RWPE2 (cell line): Measurements from ENCODE around the gene EEF1A2.

Source experiments
- ATAC-seq: fragments of 200-7000 bp; cut with Tn5 transposase; 3 replicates; pipeline ENCODE4 v1.9.1; 2021; ENCODE audit warnings: low read depth
- DNase-seq: peaks from one replicate; pipeline ENCODE4 v3.0.0-alpha.2; 2020; ENCODE audit warnings: low spot score
- H3K27ac ChIP-seq: fragments of 450-650 bp; 2 replicates; pipeline ENCODE4 v1.5.1; 2017; ENCODE audit warnings: mild to moderate bottlenecking; ENCODE audit not compliant: poor library complexity, severe bottlenecking
- H3K27me3 ChIP-seq: fragments of 250-450 bp; sonication (Bioruptor Pico); 2 replicates; pipeline ENCODE4 v1.5.1; 2021; ENCODE audit warnings: mild to moderate bottlenecking, moderate library complexity; ENCODE audit not compliant: insufficient read depth, poor library complexity, severe bottlenecking
- H3K36me3 ChIP-seq: fragments of 250-450 bp; sonication (Bioruptor Pico); 2 replicates; pipeline ENCODE4 v1.5.1; 2020; ENCODE audit warnings: low read depth, mild to moderate bottlenecking, moderate library complexity
- H3K4me1 ChIP-seq: fragments of 250-450 bp; sonication (Bioruptor Pico); 2 replicates; pipeline ENCODE4 v1.5.1; 2021; ENCODE audit warnings: mild to moderate bottlenecking, moderate library complexity; ENCODE audit not compliant: insufficient read depth, poor library complexity, severe bottlenecking
- H3K4me3 ChIP-seq: fragments of 250-450 bp; sonication (Bioruptor Pico); 2 replicates; pipeline ENCODE4 v1.5.1; 2021; ENCODE audit warnings: mild to moderate bottlenecking, moderate library complexity; ENCODE audit not compliant: severe bottlenecking
- H3K9me3 ChIP-seq: fragments of 250-450 bp; sonication (Bioruptor Pico); 2 replicates; pipeline ENCODE4 v1.5.1; 2021; ENCODE audit warnings: mild to moderate bottlenecking, moderate library complexity; ENCODE audit not compliant: severe bottlenecking
- TF ChIP-seq, protein P1 (sequence below): fragments of 450-650 bp; IDR thresholded peaks from one replicate; pipeline ENCODE4 v1.5.1; 2017; ENCODE audit warnings: mild to moderate bottlenecking, moderate library complexity; ENCODE audit not compliant: poor library complexity, severe bottlenecking

EEF1A2 gene

DNA sequence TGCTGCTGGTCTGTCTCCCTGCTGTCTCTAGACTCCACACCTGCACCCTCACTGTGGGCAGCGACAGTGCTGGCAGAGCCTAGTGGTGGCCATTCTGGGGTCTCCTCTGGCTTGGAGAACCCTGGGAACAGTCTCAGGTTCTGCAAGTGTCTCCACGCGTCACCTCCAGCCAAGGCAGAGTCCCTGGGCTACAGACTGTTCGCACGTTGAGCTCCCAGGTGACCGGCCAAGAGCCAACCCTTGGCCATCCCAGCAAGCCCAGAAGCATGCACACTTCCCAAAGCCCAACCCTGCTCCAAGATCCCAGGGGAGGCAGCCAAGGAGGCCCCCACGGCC lies 4.8 kb downstream of the EEF1A2 start:
- H3K4me1 ChIP-seq = no peaks in the 10 kb centered on the region
- no peak; the same call in 2 of the 3 replicates for ATAC-seq
- no peak overlapping the region for H3K4me3 ChIP-seq
- H3K27ac ChIP-seq = no peak overlapping the region
- TF ChIP-seq, protein P1, sequence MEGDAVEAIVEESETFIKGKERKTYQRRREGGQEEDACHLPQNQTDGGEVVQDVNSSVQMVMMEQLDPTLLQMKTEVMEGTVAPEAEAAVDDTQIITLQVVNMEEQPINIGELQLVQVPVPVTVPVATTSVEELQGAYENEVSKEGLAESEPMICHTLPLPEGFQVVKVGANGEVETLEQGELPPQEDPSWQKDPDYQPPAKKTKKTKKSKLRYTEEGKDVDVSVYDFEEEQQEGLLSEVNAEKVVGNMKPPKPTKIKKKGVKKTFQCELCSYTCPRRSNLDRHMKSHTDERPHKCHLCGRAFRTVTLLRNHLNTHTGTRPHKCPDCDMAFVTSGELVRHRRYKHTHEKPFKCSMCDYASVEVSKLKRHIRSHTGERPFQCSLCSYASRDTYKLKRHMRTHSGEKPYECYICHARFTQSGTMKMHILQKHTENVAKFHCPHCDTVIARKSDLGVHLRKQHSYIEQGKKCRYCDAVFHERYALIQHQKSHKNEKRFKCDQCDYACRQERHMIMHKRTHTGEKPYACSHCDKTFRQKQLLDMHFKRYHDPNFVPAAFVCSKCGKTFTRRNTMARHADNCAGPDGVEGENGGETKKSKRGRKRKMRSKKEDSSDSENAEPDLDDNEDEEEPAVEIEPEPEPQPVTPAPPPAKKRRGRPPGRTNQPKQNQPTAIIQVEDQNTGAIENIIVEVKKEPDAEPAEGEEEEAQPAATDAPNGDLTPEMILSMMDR = no peak
- DNase-seq = no peak
- H3K27me3 ChIP-seq = peaks cover 26% of the 10 kb centered on the region
- H3K9me3 ChIP-seq = no peaks in the 10 kb centered on the region
- no peaks in the 10 kb centered on the region for H3K36me3 ChIP-seq

DNA sequence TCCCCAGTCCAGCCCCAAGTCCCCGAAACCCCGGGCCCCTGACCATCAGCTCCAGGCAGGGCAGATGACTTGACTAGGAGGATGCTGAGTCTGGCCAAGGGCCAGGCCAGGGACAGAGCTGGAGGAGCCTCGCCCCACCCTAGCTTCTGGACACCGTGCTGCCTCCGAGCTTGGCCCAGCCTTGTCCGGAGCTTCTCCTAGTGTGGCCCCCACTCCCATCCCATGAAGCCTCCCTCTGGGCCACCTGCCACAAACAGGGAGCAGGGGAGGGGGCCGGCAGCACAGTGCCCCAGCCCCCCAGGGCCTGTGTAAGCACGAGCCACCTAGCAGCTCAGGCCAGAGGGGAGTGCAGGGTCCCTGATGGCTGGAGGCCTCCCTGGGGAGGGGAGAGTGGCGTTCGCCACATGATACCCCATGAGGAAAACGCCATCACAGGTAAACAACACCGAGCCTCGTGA lies 5.3 kb downstream of the EEF1A2 start:
- TF ChIP-seq, protein P1 = no peak
- DNase-seq = no peak
- peaks cover 31% of the 10 kb centered on the region for H3K27me3 ChIP-seq

DNA sequence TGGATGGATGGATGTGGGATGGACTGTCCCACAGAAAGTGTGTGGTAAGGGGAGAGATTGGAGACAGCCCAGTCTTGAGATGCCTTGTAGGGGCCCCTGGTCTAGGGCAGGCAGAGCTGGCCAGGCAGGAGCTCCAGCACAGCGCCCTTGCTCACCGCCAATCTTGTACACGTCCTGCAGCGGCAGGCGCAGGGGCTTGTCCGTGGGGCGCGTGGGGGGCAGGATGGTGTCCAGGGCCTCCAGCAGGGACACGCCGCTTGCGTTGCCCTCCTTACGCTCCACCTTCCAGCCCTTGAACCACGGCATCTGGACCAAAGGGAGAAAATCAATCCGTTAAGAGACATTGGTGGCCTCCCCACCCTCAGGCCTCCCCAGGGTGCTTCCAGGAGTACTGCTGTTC lies 5.9 kb downstream of the EEF1A2 start:
- Histone ChIP-seq H3K9me3 (no peaks in the 10 kb centered on the region), H3K4me3 (no peak overlapping the region), H3K27me3 (peaks cover 28% of the 10 kb centered on the region), H3K36me3 (no peaks in the 10 kb centered on the region), H3K27ac (no peak overlapping the region), H3K4me1 (no peaks in the 10 kb centered on the region)
- TF ChIP-seq, protein P1 = no peak
- ATAC-seq (no peak), DNase-seq (no peak)

More for the DNA sequence above, 5.3 kb downstream of the EEF1A2 start:
- Histone ChIP-seq H3K27ac (no peak overlapping the region), H3K4me1 (no peaks in the 10 kb centered on the region), H3K4me3 (no peak overlapping the region), H3K36me3 (no peaks in the 10 kb centered on the region), H3K9me3 (no peaks in the 10 kb centered on the region)
- no peak; the same call in 2 of the 3 replicates for ATAC-seq

DNA sequence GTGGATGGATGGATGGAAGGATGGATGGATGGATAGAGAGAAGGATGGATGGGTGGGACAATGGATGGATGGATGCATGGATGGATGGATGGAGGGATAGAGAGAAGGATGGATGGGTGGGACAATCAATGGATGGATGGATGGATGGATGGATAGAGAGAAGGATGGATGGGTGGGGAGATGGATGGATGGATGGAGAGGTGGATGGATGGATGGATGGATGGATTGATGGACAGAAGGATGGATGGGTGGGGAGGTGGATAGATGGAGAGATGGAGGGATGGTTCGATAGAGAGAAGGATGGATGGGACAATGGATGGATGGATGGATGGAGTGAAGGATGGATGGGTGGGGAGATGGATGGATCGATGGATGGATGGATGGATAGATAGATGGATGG lies 6.4 kb downstream of the EEF1A2 start:
- no peak overlapping the region for H3K27ac ChIP-seq
- H3K27me3 ChIP-seq = peaks cover 28% of the 10 kb centered on the region
- H3K4me3 ChIP-seq = no peak overlapping the region
- no peaks in the 10 kb centered on the region for H3K36me3 ChIP-seq
- TF ChIP-seq, protein P1 = no peak
- DNase-seq (no peak), ATAC-seq (no peak)
- no peaks in the 10 kb centered on the region for H3K9me3 ChIP-seq
- no peaks in the 10 kb centered on the region for H3K4me1 ChIP-seq

DNA sequence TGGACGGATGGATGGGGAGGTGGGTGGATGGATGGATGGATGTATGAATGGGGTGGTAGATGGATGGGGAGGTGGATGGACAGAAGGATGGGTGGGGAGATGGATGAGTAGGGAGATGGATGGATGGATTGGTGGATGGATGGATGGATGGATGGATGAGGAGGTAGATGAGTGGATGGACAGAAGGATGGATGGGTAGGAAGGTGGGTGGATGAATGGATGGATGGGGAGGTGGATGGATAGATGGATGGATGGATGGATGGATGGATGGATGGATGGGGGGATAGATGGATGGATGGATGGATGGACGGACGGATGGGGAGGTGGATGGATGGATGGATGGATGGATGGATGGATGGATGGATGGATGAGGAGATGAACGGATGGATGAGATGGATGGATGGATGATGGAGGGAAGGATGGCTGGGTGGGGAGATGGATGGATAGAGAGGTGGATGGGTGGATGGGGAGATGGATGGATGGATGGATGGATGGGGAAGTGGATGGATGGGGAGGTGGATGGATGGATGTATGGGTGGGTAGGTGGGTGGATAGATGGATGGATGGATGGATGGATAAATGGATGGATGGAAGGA lies 7.2 kb downstream of the EEF1A2 start:
- no peaks in the 10 kb centered on the region for H3K36me3 ChIP-seq

More for the DNA sequence above, 7.2 kb downstream of the EEF1A2 start:
- H3K9me3 ChIP-seq = no peaks in the 10 kb centered on the region
- TF ChIP-seq, protein P1 = no peak
- no peak overlapping the region for H3K4me3 ChIP-seq
- H3K4me1 ChIP-seq = no peaks in the 10 kb centered on the region
- H3K27ac ChIP-seq = no peak overlapping the region
- no peak for ATAC-seq
- DNase-seq = no peak
- peaks cover 29% of the 10 kb centered on the region for H3K27me3 ChIP-seq
